ENCODE measurements around the gene MED1. TPM values are rescaled to one million over a fixed set of nuclear protein-coding genes. Genes with fewer than 3 reads are reported as not detected.

MED1 gene
- total RNA-seq, 1 donor, result 31.1 TPM

DNA sequence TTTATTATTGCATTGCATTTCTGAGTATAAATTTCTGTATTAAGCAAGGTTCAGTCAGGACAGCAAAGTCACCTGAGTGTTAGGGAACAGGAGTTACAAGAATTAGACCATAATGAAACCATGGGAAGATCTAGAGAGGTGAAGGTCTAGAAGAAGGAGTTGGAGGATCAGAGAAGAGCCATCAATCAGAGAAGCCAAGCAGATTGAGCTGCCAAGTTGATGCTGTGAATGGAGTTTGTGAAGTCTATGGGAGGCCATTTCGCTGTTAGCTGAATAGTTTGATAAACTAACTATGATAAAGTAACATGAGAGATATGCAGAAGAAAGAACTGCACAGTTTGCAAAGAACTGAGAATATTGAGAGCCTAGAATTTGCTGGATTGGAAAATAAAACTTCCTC, 90.0 kb downstream of the MED1 start:
- H3K4me3 ChIP-seq (ENCODE audit: low read depth, low read length), result no peak overlapping the region
- TF ChIP-seq, protein P1, sequence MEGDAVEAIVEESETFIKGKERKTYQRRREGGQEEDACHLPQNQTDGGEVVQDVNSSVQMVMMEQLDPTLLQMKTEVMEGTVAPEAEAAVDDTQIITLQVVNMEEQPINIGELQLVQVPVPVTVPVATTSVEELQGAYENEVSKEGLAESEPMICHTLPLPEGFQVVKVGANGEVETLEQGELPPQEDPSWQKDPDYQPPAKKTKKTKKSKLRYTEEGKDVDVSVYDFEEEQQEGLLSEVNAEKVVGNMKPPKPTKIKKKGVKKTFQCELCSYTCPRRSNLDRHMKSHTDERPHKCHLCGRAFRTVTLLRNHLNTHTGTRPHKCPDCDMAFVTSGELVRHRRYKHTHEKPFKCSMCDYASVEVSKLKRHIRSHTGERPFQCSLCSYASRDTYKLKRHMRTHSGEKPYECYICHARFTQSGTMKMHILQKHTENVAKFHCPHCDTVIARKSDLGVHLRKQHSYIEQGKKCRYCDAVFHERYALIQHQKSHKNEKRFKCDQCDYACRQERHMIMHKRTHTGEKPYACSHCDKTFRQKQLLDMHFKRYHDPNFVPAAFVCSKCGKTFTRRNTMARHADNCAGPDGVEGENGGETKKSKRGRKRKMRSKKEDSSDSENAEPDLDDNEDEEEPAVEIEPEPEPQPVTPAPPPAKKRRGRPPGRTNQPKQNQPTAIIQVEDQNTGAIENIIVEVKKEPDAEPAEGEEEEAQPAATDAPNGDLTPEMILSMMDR (IDR thresholded peaks at IDR 0.05; ENCODE audit: insufficient read depth, low read depth, low read length), result no peak
- DNase-seq (ENCODE audit: low read depth), result no peak

DNA sequence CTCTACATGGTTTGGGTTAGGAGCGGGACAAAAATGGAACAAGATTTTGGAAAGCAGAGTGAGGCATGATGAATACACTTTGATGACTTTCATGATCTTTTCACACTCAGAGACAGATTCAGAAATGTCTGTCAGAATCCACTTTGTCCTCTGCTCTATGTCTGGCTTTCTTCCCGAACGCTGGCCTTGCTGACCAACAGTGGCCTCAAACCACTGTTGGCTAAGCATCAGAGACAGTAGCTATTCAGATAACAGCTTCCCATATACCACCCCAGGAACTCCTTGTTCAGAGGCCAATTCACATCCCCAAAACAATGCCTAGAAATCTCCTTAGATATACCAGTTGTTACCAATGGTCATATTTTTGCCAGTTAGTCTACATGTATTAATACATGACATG, 90.5 kb downstream of the MED1 start:
- TF ChIP-seq, protein P1 (IDR thresholded peaks at IDR 0.05; ENCODE audit: insufficient read depth, low read depth, low read length), result no peak
- H3K4me3 ChIP-seq (ENCODE audit: low read depth, low read length), result no peak overlapping the region
- no peak for DNase-seq (ENCODE audit: low read depth)

DNA sequence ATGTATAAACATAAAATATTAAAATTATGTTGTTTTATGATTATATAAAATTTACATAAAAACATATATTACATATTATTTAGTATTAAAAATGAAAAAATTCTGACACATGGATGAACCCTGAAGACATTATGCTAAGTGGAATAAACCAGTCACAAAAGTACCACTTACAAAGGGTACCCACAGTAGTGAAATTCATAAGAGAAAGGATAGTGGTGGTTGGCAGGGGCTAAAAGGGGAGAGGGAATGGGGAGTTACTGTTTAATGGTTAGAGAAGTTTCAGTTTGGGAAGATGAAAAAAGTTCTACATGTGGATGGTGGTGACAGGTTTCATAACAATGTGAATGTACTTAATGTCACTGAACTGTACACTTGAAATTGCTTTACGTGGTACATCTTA, 91.1 kb downstream of the MED1 start:
- no peak for DNase-seq (ENCODE audit: low read depth)
- TF ChIP-seq, protein P1 (IDR thresholded peaks at IDR 0.05; ENCODE audit: insufficient read depth, low read depth, low read length), result no peak
- H3K4me3 ChIP-seq (ENCODE audit: low read depth, low read length), result no peak overlapping the region

DNA sequence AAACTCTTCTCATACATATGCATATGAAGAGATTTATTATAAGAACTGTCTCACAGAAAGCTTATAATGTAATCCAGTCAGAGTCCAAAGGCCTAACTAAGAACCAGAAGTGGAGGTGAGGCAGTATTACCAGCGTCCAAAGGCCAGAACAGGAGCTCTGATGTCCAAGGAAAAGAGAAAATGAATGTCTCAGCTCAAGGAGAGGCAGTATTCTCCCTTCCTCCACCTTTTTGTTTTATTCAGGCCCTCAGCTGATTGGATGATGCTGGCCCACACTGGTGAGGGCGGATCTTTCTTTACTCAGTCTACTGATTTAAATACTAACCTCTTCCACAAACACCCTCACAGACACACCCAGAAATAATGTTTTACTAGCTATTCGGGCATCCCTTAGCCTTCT, 93.1 kb downstream of the MED1 start:
- H3K4me3 ChIP-seq (ENCODE audit: low read depth, low read length), result no peak overlapping the region
- TF ChIP-seq, protein P1 (IDR thresholded peaks at IDR 0.05; ENCODE audit: insufficient read depth, low read depth, low read length), result no peak
- no peak for DNase-seq (ENCODE audit: low read depth)

DNA sequence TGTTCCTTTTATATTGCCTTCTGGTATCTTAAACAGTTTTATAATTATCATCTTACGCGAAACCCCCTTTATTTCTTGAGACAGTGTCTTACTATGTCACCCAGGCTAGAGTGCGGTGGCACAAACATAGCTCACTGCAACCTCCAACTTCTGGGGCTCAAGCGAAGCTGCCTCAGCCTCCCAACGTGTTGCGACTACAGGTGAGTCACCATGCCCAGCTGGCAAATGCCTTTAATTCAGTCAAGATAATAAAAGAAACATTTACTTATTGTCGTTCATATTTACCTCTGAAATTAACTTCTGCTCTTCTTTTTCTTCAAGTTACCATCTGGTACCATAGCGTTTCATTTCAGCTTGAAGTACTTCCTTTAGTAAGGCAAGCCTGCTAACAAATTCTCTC, 93.6 kb downstream of the MED1 start:
- no peak for DNase-seq (ENCODE audit: low read depth)
- H3K4me3 ChIP-seq (ENCODE audit: low read depth, low read length), result no peak overlapping the region
- TF ChIP-seq, protein P1 (IDR thresholded peaks at IDR 0.05; ENCODE audit: insufficient read depth, low read depth, low read length), result no peak

Other genes starting within 250 kb of the MED1 start
- under 0.01 TPM in 1 of 2 replicates, not detected in the other for gene STAC2, start 225.3 kb downstream of the MED1 start, total RNA-seq
- 10.6 and 16.0 TPM in 2 replicates for gene FBXL20, start 49.6 kb downstream of the MED1 start, total RNA-seq
- 39.3 and 39.6 TPM in 2 replicates for gene CDK12, start 10.2 kb upstream of the MED1 start, total RNA-seq
- gene NEUROD2, start 156.7 kb upstream of the MED1 start, total RNA-seq, result not detected in 2 replicates
- gene PPP1R1B, start 175.7 kb upstream of the MED1 start, total RNA-seq, result not detected in 2 replicates
- 23.7 and 42.5 TPM in 2 replicates for gene STARD3, start 185.9 kb upstream of the MED1 start, total RNA-seq
- under 0.01 TPM in 1 of 2 replicates, not detected in the other for gene TCAP, start 214.1 kb upstream of the MED1 start, total RNA-seq
- not detected in 2 replicates for gene PNMT, start 217.2 kb upstream of the MED1 start, total RNA-seq
- gene PGAP3, start 236.8 kb upstream of the MED1 start, total RNA-seq, result 4.7 and 7.7 TPM in 2 replicates
- gene ERBB2, start 248.8 kb upstream of the MED1 start, total RNA-seq, result 42.2 and 47.1 TPM in 2 replicates